ENCODE results near the gene BTC. TPM values are rescaled to one million over a fixed set of nuclear protein-coding genes. Genes with fewer than 3 reads are reported as not detected.
"Not testable (repeated sequence)": the region's sequence is repeated elsewhere in the genome, so short reads cannot be mapped to it uniquely, and the experiment has no call there.

BTC gene
- polyA plus RNA-seq (ENCODE audit: insufficient read length in 3 of 3), result 1 to 10 TPM; 6.2 to 7.1 (median 6.4) TPM

GRCh38 chr4:74794382-74795010 lies at the start of gene BTC:
Gene BTC, minus strand, starts transcription at chr4:74794523. Its CDS starts 198 bp downstream, at chr4:74794325.
- DNase-seq (ENCODE audit: low read depth in 3 of 3, low spot score in 2 of 3), result peak; percentile 29 to 39 (median 32)

GRCh38 chr4:74840936-74841509 lies 46.7 kb upstream of the BTC start:
- DNase-seq (ENCODE audit: low read depth in 3 of 3, low spot score in 2 of 3), result peak in 2 of 3 donors; percentile 2 to 5

- no peak for DNase-seq (ENCODE audit: low read depth in 3 of 3, low spot score in 2 of 3)
Measured at GRCh38 chr4:74838746-74839370, 44.5 kb upstream of the BTC start.

GRCh38 chr4:74830928-74831327 lies 36.6 kb upstream of the BTC start:
- DNase-seq (ENCODE audit: low read depth in 3 of 3, low spot score in 2 of 3), result no peak

- DNase-seq (ENCODE audit: low read depth in 3 of 3, low spot score in 2 of 3), result no peak
Measured at GRCh38 chr4:74823194-74823593, 28.9 kb upstream of the BTC start.

GRCh38 chr4:74822603-74823002 lies 28.3 kb upstream of the BTC start:
- DNase-seq (ENCODE audit: low read depth in 3 of 3, low spot score in 2 of 3), result no peak

- no peak for DNase-seq (ENCODE audit: low read depth in 3 of 3, low spot score in 2 of 3)
Measured at GRCh38 chr4:74821541-74821940, 27.2 kb upstream of the BTC start.

- no peak for DNase-seq (ENCODE audit: low read depth in 3 of 3, low spot score in 2 of 3)
Measured at GRCh38 chr4:74814052-74814451, 19.7 kb upstream of the BTC start.

- DNase-seq (ENCODE audit: low read depth in 3 of 3, low spot score in 2 of 3), result not testable (repeated sequence)
Measured at GRCh38 chr4:74812056-74812455, 17.7 kb upstream of the BTC start.

- DNase-seq (ENCODE audit: low read depth in 3 of 3, low spot score in 2 of 3), result no peak
Measured at GRCh38 chr4:74805601-74806000, 11.3 kb upstream of the BTC start.

GRCh38 chr4:74800310-74800709 lies 6.0 kb upstream of the BTC start:
- DNase-seq (ENCODE audit: low read depth in 3 of 3, low spot score in 2 of 3), result no peak

- DNase-seq (ENCODE audit: low read depth in 3 of 3, low spot score in 2 of 3), result no peak
Measured at GRCh38 chr4:74796631-74797030, 2.3 kb upstream of the BTC start.

GRCh38 chr4:74793757-74794381 lies 454 bp downstream of the BTC start:
- peak in 2 of 3 donors; percentile 41 to 51 for DNase-seq (ENCODE audit: low read depth in 3 of 3, low spot score in 2 of 3)

GRCh38 chr4:74790652-74791051 lies 3.7 kb downstream of the BTC start:
- no peak for DNase-seq (ENCODE audit: low read depth in 3 of 3, low spot score in 2 of 3)

GRCh38 chr4:74789518-74789917 lies 4.8 kb downstream of the BTC start:
- no peak for DNase-seq (ENCODE audit: low read depth in 3 of 3, low spot score in 2 of 3)

- DNase-seq (ENCODE audit: low read depth in 3 of 3, low spot score in 2 of 3), result no peak
Measured at GRCh38 chr4:74777531-74777930, 16.8 kb downstream of the BTC start.

GRCh38 chr4:74772783-74773182 lies 21.5 kb downstream of the BTC start:
- no peak for DNase-seq (ENCODE audit: low read depth in 3 of 3, low spot score in 2 of 3)

GRCh38 chr4:74772106-74772505 lies 22.2 kb downstream of the BTC start:
- DNase-seq (ENCODE audit: low read depth in 3 of 3, low spot score in 2 of 3), result no peak

GRCh38 chr4:74770226-74770910 lies 24.0 kb downstream of the BTC start:
- DNase-seq (ENCODE audit: low read depth in 3 of 3, low spot score in 2 of 3), result no peak

- no peak for DNase-seq (ENCODE audit: low read depth in 3 of 3, low spot score in 2 of 3)
Measured at GRCh38 chr4:74768857-74769525, 25.3 kb downstream of the BTC start.

- no peak for DNase-seq (ENCODE audit: low read depth in 3 of 3, low spot score in 2 of 3)
Measured at GRCh38 chr4:74764119-74764518, 30.2 kb downstream of the BTC start.

Data from right renal cortex interstitium (tissue), 3 donors.